GM18526 (cell line): ENCODE data around the gene HTT.

Source experiments
- POLR2A ChIP-seq: IDR thresholded peaks from 3 replicates; pipeline ENCODE4 v1.6.1; 2011; ENCODE audit not compliant: insufficient read length; ENCODE audit errors: extremely low read depth

HTT gene

GRCh38 chr4:3219761-3220475 is 145.4 kb downstream of the HTT start:
- no peak for TF ChIP-seq POLR2A

GRCh38 chr4:3220476-3221183 is 146.1 kb downstream of the HTT start:
- TF ChIP-seq POLR2A, result no peak

- TF ChIP-seq POLR2A, result no peak
Observed at GRCh38 chr4:3221184-3221494, 146.7 kb downstream of the HTT start.

- no peak for TF ChIP-seq POLR2A
Observed at GRCh38 chr4:3221996-3222395, 147.5 kb downstream of the HTT start.

GRCh38 chr4:3223346-3223745 is 148.9 kb downstream of the HTT start:
- TF ChIP-seq POLR2A, result no peak

- no peak for TF ChIP-seq POLR2A
Observed at GRCh38 chr4:3223956-3224748, 149.7 kb downstream of the HTT start.

GRCh38 chr4:3225071-3225850 is 150.8 kb downstream of the HTT start:
- TF ChIP-seq POLR2A, result no peak

GRCh38 chr4:3225936-3226335 is 151.5 kb downstream of the HTT start:
- TF ChIP-seq POLR2A, result no peak

GRCh38 chr4:3226467-3226866 is 152.0 kb downstream of the HTT start:
- no peak for TF ChIP-seq POLR2A

GRCh38 chr4:3226944-3227343 is 152.5 kb downstream of the HTT start:
- TF ChIP-seq POLR2A, result no peak

GRCh38 chr4:3227878-3228675 is 153.6 kb downstream of the HTT start:
- TF ChIP-seq POLR2A, result no peak

GRCh38 chr4:3228881-3229280 is 154.4 kb downstream of the HTT start:
- no peak for TF ChIP-seq POLR2A

- no peak for TF ChIP-seq POLR2A
Observed at GRCh38 chr4:3229328-3229727, 154.8 kb downstream of the HTT start.

GRCh38 chr4:3229964-3230363 is 155.5 kb downstream of the HTT start:
- TF ChIP-seq POLR2A, result no peak

- TF ChIP-seq POLR2A, result no peak
Observed at GRCh38 chr4:3231471-3231870, 157.0 kb downstream of the HTT start.
